HepG2 (cell line): Measurements from ENCODE around the gene MRPS2. TPM values are rescaled to one million over a fixed set of nuclear protein-coding genes. Genes with fewer than 3 reads are reported as not detected.

Experiments used
- ATAC-seq: fragments of 200-7000 bp; cut with Tn5 transposase; 3 replicates; pipeline ENCODE4 v1.9.1; 2020; ENCODE audit warnings: mild to moderate bottlenecking, moderate library complexity
- BruUV-seq: library from RNA; stranded (reverse); fragments of 400-500 nt; replicated peaks from 2 replicates; lab custom pipeline; 2021; lab: Mats Ljungman, UMichigan
- CTCF ChIA-PET: fragments of 300-600 bp; formaldehyde crosslinking; extraction: SDS; loops from one replicate; lab custom pipeline; 2021; ENCODE audit warnings: low total read pairs, inconsistent platforms, low intra/inter-chr PET ratio; lab: Yijun Ruan, JAX
- POLR2A ChIA-PET: fragments of 350-600 bp; sonication (Branson Sonifier 250); formaldehyde crosslinking; loops from one replicate; lab custom pipeline; 2020; ENCODE audit warnings: antibody characterized with exemption, inconsistent platforms; lab: Yijun Ruan, JAX
- DNase-seq: peaks from one replicate; pipeline ENCODE4 v3.0.0-alpha.2; 2015; ENCODE audit warnings: low spot score
- FAIRE-seq: peaks from 3 replicates; lab custom pipeline; 2011; peaks lifted over from hg19 to GRCh38; lab: Jason Lieb, UNC
- H2AFZ ChIP-seq: one replicate; pipeline ENCODE4 v1.6.1; 2011; ENCODE audit warnings: low read length, inconsistent platforms
- H3K27ac ChIP-seq: fragments of 300-600 bp; 3 replicates; pipeline ENCODE4 v1.8.0; 2011; ENCODE audit warnings: mixed run types, mild to moderate bottlenecking, mixed read lengths, low read length, inconsistent platforms; ENCODE audit not compliant: insufficient read depth; ENCODE audit errors: extremely low read length
- H3K27me3 ChIP-seq, 2 experiments: fragments of 200-600 bp in 1 of 2; 2 replicates in 1 of 2; 3 replicates in 1 of 2; pipeline versions ENCODE4 v1.6.0 to v1.8.0; 2011; ENCODE audit warnings: low read length in 2 of 2, mild to moderate bottlenecking in 2 of 2, moderate library complexity in 2 of 2, inconsistent platforms in 1 of 2; ENCODE audit not compliant: insufficient read depth in 2 of 2, control insufficient read depth in 1 of 2
- H3K36me3 ChIP-seq, 2 experiments: fragments of 200-600 bp in 1 of 2; replicated peaks in 1 of 2; 2 replicates in 1 of 2; 3 replicates in 1 of 2; pipeline versions ENCODE4 v1.5.1 to v1.8.0; 2011; ENCODE audit warnings: low read length in 2 of 2, inconsistent platforms in 1 of 2; ENCODE audit not compliant: insufficient read depth in 2 of 2, control insufficient read depth in 1 of 2
- H3K4me1 ChIP-seq: 2 replicates; pipeline ENCODE4 v1.5.1; 2012; ENCODE audit warnings: low read length, inconsistent platforms; ENCODE audit not compliant: insufficient read depth
- H3K4me2 ChIP-seq: 2 replicates; pipeline ENCODE4 v1.6.0; 2011; ENCODE audit warnings: low read depth, low read length, inconsistent platforms
- H3K4me3 ChIP-seq, 3 experiments: fragments of 200-600 bp in 1 of 3; sonication (generic), shearing (Covaris generic) in 1 of 3; replicated peaks in 1 of 3; 2 replicates each; pipeline ENCODE4 v1.5.1; 2011 to 2016; ENCODE audit warnings: low read length in 3 of 3, inconsistent platforms in 2 of 3, low read depth in 2 of 3, mild to moderate bottlenecking in 2 of 3, control low read depth in 1 of 3, mixed read lengths in 1 of 3; ENCODE audit not compliant: insufficient read depth in 1 of 3
- H3K79me2 ChIP-seq: one replicate; pipeline ENCODE4 v1.6.1; 2011; ENCODE audit warnings: low read length, inconsistent platforms; ENCODE audit not compliant: insufficient read depth
- H3K9ac ChIP-seq: 2 replicates; pipeline ENCODE4 v1.6.0; 2011; ENCODE audit warnings: mild to moderate bottlenecking, low read depth, low read length, inconsistent platforms; ENCODE audit not compliant: insufficient read depth
- H3K9me3 ChIP-seq: 2 replicates; pipeline ENCODE4 v1.5.1; 2012; ENCODE audit warnings: mild to moderate bottlenecking, low read length
- H4K20me1 ChIP-seq: 2 replicates; pipeline ENCODE4 v1.6.0; 2011; ENCODE audit warnings: inconsistent platforms, mild to moderate bottlenecking, low read length, moderate library complexity; ENCODE audit not compliant: insufficient read depth
- AKAP8 ChIP-seq: sonication (generic); formaldehyde crosslinking; IDR thresholded peaks from 2 replicates; pipeline ENCODE4 v1.5.1; 2020; ENCODE audit warnings: mild to moderate bottlenecking, missing genetic modification reagents
- ETV6 ChIP-seq: sonication (generic); formaldehyde crosslinking; conservative IDR thresholded peaks from 2 replicates; pipeline ENCODE4 v1.4.0; 2020; ENCODE audit warnings: missing genetic modification reagents
- MEF2D ChIP-seq: sonication (generic); formaldehyde crosslinking; IDR thresholded peaks from 2 replicates; pipeline ENCODE4 v1.5.1; 2020; ENCODE audit warnings: mild to moderate bottlenecking, missing genetic modification reagents
- MIER2 ChIP-seq: IDR thresholded peaks from 2 replicates; pipeline ENCODE4 v1.6.1; 2016; ENCODE audit warnings: missing biosample characterization, missing genetic modification reagents
- PRDM4 ChIP-seq: sonication (generic); formaldehyde crosslinking; IDR thresholded peaks from 2 replicates; pipeline ENCODE4 v1.9.0; 2021; ENCODE audit warnings: missing genetic modification reagents, borderline replicate concordance
- SUZ12 ChIP-seq: fragments of 150-350 bp; IDR thresholded peaks from 2 replicates; pipeline ENCODE4 v1.6.1; 2014; ENCODE audit warnings: low read depth, low read length
- XBP1 ChIP-seq: sonication (generic); formaldehyde crosslinking; IDR thresholded peaks from 2 replicates; pipeline ENCODE4 v1.5.0; 2020; ENCODE audit warnings: missing genetic modification reagents
- ZMYM4 ChIP-seq: sonication (generic); formaldehyde crosslinking; IDR thresholded peaks from 2 replicates; pipeline ENCODE4 v1.8.1; 2023; ENCODE audit warnings: mild to moderate bottlenecking, missing genetic modification reagents
- ZNF343 ChIP-seq: sonication (generic); formaldehyde crosslinking; IDR thresholded peaks from 2 replicates; pipeline ENCODE4 v1.4.0; 2020; ENCODE audit warnings: mild to moderate bottlenecking, missing genetic modification reagents
- ZNF687 ChIP-seq: sonication (generic); formaldehyde crosslinking; IDR thresholded peaks from 2 replicates; pipeline ENCODE4 v1.5.1; 2020; ENCODE audit warnings: mild to moderate bottlenecking, missing genetic modification reagents, moderate library complexity
- ZNF75D ChIP-seq: sonication (generic); formaldehyde crosslinking; IDR thresholded peaks from 2 replicates; pipeline ENCODE4 v1.8.1; 2023; ENCODE audit warnings: missing genetic modification reagents, mild to moderate bottlenecking, borderline replicate concordance
- WGBS: methylation state at CpG from one replicate; pipeline ENCODE4 v1.1.6; 2017; ENCODE audit warnings: low lambda C conversion rate; 5-methylcytosine and 5-hydroxymethylcytosine counted together
- in situ Hi-C: cut with HindIII; loops from 2 replicates; pipeline ENCODE4 v1.10.0; 2017; ENCODE audit warnings: low pct_unique_long_range_greater_than_20kb; ENCODE audit not compliant: extremely low pct_ligation_motif_present
- intact Hi-C: fragments of 100-400 bp; cut with micrococcal nuclease; formaldehyde crosslinking; loops from one replicate; pipeline ENCODE4 v1.10.0; 2022; ENCODE audit not compliant: unreplicated experiment
- polyA plus RNA-seq, 8 experiments: library from polyadenylated mRNA; depleted of rRNA in 3 of 8; stranded (reverse) in 7 of 8; unstranded in 1 of 8; fragments of >200 nt; fragmentation: Illumina TruSeq in 4 of 8; extraction: Trizol in 4 of 8; gene quantifications; 2 replicates each; pipeline versions ENCODE4 v1.2.1 to v1.2.3, GENCODE V29; 2011 to 2016; ENCODE audit warnings: low read depth in 4 of 8, missing spikeins in 1 of 8, mixed read lengths in 1 of 8; ENCODE audit not compliant: insufficient read depth in 1 of 8
- total RNA-seq, 5 experiments: library from RNA; depleted of rRNA; stranded (reverse); fragments of >200 nt; fragmentation: Illumina TruSeq; extraction: Trizol; gene quantifications; 2 replicates each; pipeline ENCODE4 v1.2.3, GENCODE V29; 2016; ENCODE audit warnings: low read depth in 1 of 5

Gene MRPS2
- total and polyA plus RNA-seq, 2 of the 13 experiments (the other 11 are each of a cell fraction or from before 2014, with no cell fraction given): 44.4 to 86.7 TPM

- Histone ChIP-seq H3K9ac (no peak overlapping the region), H2AFZ (no peak overlapping the region), H3K36me3 (peaks cover 15 to 33% of the 10 kb centered on the region in 2 experiments; a peak in 4 of 5 replicates), H3K4me1 (peaks cover 43% of the 10 kb centered on the region), H3K4me3 (no peak overlapping the region), H3K9me3 (no peaks in the 10 kb centered on the region), H4K20me1 (no peaks in the 10 kb centered on the region), H3K79me2 (no peaks in the 10 kb centered on the region), H3K27me3 (no peaks in the 10 kb centered on the region), H3K27ac (no peak overlapping the region), H3K4me2 (no peak overlapping the region)
- no peak for TF ChIP-seq PRDM4 (CRISPR knock-in tag)
- TF ChIP-seq ZNF687 (CRISPR knock-in tag): no peak
- TF ChIP-seq XBP1: no peak
- TF ChIP-seq ZNF75D (CRISPR knock-in tag): no peak
- TF ChIP-seq ZNF343 (CRISPR knock-in tag): no peak
- no peak for TF ChIP-seq SUZ12
- no peak for TF ChIP-seq MIER2 (CRISPR knock-in tag)
- no peak for TF ChIP-seq ETV6 (CRISPR knock-in tag)
- TF ChIP-seq AKAP8 (CRISPR knock-in tag): no peak
- no peak for TF ChIP-seq ZMYM4 (CRISPR knock-in tag)
- no peak for TF ChIP-seq MEF2D
- POLR2A ChIA-PET: no interaction called here
- FAIRE-seq (no peak), ATAC-seq (no peak), DNase-seq (no peak)
- intact Hi-C loops: no loop called here
- no TSS peak for BruUV-seq
- in situ Hi-C loops: no loop called here
- CTCF ChIA-PET: no interaction called here
- WGBS: 97% methylated on average over 18 of the region's 18 CpGs
Observed at GRCh38 chr9:135488013-135488330, 12.5 kb upstream of the MRPS2 start.
